ENCODE measurements around the gene FETUB. TPM values are rescaled to one million over a fixed set of nuclear protein-coding genes. Genes with fewer than 3 reads are reported as not detected.

Gene FETUB
- total RNA-seq, 1 donor from 2014 or later: not detected

DNA sequence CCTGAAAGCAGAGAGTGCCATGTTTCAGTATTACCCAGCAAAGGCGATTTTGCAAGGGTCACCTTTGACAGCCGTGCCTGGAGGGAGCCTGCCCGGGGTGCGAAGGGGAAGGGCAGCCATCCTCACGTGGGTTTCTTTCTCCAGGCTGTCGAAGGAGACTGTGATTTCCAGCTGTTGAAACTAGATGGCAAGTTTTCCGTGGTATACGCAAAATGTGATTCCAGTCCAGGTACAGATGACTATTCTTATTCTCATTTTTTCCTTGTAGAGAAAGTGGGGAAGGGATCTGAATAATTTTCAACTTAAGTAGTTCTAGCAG, 23.9 kb upstream of the FETUB start:
- H3K27me3 Mint-ChIP-seq (ENCODE audit: unreplicated experiment): peaks cover 2% of the 10 kb centered on the region
- no peak overlapping the region for H3K27ac Mint-ChIP-seq (ENCODE audit: unreplicated experiment)
- peaks cover 5% of the 10 kb centered on the region for H3K9me3 Mint-ChIP-seq (ENCODE audit: unreplicated experiment)
- no peak for DNase-seq
- TF ChIP-seq, protein P1, sequence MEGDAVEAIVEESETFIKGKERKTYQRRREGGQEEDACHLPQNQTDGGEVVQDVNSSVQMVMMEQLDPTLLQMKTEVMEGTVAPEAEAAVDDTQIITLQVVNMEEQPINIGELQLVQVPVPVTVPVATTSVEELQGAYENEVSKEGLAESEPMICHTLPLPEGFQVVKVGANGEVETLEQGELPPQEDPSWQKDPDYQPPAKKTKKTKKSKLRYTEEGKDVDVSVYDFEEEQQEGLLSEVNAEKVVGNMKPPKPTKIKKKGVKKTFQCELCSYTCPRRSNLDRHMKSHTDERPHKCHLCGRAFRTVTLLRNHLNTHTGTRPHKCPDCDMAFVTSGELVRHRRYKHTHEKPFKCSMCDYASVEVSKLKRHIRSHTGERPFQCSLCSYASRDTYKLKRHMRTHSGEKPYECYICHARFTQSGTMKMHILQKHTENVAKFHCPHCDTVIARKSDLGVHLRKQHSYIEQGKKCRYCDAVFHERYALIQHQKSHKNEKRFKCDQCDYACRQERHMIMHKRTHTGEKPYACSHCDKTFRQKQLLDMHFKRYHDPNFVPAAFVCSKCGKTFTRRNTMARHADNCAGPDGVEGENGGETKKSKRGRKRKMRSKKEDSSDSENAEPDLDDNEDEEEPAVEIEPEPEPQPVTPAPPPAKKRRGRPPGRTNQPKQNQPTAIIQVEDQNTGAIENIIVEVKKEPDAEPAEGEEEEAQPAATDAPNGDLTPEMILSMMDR (IDR thresholded peaks at IDR 0.05; ENCODE audit: partially characterized antibody, unreplicated experiment): no peak
- H3K4me3 Mint-ChIP-seq (ENCODE audit: unreplicated experiment): no peak overlapping the region
- peaks cover 1% of the 10 kb centered on the region for H3K4me1 Mint-ChIP-seq (ENCODE audit: low read depth, unreplicated experiment)
- no peaks in the 10 kb centered on the region for H3K36me3 Mint-ChIP-seq (ENCODE audit: unreplicated experiment)

DNA sequence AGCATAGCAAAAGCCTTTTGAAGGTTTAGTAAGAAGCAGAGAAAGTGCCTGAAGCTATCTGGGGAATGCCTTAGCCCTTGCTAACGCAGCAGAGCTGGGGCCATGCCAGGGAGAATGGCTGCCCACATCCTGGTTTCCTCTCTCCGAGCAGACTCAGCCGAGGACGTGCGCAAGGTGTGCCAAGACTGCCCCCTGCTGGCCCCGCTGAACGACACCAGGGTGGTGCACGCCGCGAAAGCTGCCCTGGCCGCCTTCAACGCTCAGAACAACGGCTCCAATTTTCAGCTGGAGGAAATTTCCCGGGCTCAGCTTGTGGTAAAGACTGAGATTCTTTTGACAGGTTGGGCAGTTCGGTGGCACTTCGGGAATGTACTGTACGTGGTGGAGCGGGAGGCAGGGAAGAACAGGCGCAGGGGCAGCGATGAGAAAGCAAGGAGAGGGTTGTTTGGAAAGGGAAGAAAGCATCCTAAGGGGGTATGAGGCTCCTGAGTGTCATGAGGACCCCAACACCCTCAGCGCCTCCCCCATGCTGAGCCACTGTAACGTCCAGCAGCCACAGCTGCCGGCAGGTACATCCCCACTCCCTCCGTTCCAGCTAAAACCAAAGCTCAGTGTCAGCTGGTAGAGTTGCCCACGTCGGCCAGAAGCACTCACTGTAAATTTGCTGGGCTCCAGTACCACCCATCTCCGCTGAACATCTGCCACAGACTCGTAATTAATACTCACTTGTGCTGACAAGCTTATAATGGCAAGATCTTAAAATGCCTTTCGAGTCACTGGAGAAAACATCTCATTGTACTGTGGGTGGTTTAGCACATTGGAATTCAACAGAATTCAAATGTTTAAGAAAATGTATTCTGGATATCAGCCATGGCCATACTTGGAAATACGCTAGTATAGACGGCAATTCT, 22.9 kb upstream of the FETUB start:
- Mint-ChIP-seq H3K9me3 (ENCODE audit: unreplicated experiment) (peaks cover 5% of the 10 kb centered on the region), H3K4me1 (ENCODE audit: low read depth, unreplicated experiment) (peaks cover 1% of the 10 kb centered on the region), H3K4me3 (ENCODE audit: unreplicated experiment) (peak overlapping the region; percentile 73), H3K27me3 (ENCODE audit: unreplicated experiment) (peaks cover 2% of the 10 kb centered on the region), H3K36me3 (ENCODE audit: unreplicated experiment) (no peaks in the 10 kb centered on the region), H3K27ac (ENCODE audit: unreplicated experiment) (peak overlapping the region; percentile 38)
- TF ChIP-seq, protein P1 (IDR thresholded peaks at IDR 0.05; ENCODE audit: partially characterized antibody, unreplicated experiment): peak; percentile 87
- DNase-seq: peak; percentile 86

DNA sequence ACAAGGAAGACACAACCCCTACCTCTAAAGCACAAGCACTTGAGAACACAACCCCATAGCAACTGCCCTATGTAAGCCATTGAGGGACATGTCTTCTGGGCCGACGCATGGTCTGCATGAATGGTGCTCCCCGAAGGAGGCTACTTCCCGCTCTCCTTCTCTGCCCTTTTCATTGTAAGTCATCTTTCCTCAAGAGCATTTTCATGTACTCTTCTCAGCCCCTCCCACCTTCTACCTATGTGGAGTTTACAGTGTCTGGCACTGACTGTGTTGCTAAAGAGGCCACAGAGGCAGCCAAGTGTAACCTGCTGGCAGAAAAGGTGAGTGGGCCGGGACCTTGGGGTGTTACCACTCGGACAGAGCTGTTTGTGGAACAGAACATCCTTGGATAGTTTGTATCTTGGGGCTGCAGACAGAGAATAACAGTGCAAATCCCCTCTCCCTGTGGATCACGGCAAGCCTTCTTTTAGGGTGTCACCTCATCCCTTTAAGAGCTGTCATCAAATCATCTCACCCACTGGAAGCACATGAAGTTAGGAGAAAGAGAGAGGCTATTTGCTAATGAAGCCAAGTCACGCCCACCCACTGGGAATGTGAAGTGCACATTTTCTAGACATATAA, 21.8 kb upstream of the FETUB start:
- H3K27me3 Mint-ChIP-seq (ENCODE audit: unreplicated experiment): peaks cover 2% of the 10 kb centered on the region

DNA sequence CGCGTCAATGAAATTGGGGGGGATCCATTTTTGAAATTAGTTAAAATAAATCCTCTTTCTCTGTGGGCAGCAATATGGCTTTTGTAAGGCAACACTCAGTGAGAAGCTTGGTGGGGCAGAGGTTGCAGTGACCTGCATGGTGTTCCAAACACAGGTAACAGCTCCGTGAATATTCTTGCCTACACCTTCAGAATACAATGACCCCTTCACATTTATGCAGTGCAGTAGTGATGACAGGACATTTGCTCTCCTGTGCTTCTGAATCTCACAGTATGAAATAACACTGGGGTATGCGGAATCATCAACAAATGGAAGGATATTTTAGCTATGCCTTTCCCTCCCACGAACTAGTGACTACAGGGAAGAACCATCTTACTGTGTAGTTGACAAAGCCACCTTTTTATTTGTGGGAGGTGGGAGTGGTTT, 20.4 kb upstream of the FETUB start:
- Mint-ChIP-seq H3K9me3 (ENCODE audit: unreplicated experiment) (peaks cover 5% of the 10 kb centered on the region), H3K4me3 (ENCODE audit: unreplicated experiment) (no peak overlapping the region), H3K4me1 (ENCODE audit: low read depth, unreplicated experiment) (peaks cover 1% of the 10 kb centered on the region), H3K27me3 (ENCODE audit: unreplicated experiment) (peaks cover 2% of the 10 kb centered on the region), H3K36me3 (ENCODE audit: unreplicated experiment) (no peaks in the 10 kb centered on the region), H3K27ac (ENCODE audit: unreplicated experiment) (no peak overlapping the region)
- DNase-seq: no peak
- TF ChIP-seq, protein P1 (IDR thresholded peaks at IDR 0.05; ENCODE audit: partially characterized antibody, unreplicated experiment): no peak

More for the DNA sequence above, 21.8 kb upstream of the FETUB start:
- Mint-ChIP-seq H3K36me3 (ENCODE audit: unreplicated experiment) (no peaks in the 10 kb centered on the region), H3K4me1 (ENCODE audit: low read depth, unreplicated experiment) (peaks cover 1% of the 10 kb centered on the region), H3K9me3 (ENCODE audit: unreplicated experiment) (peaks cover 5% of the 10 kb centered on the region), H3K4me3 (ENCODE audit: unreplicated experiment) (no peak overlapping the region), H3K27ac (ENCODE audit: unreplicated experiment) (no peak overlapping the region)
- TF ChIP-seq, protein P1 (IDR thresholded peaks at IDR 0.05; ENCODE audit: partially characterized antibody, unreplicated experiment): no peak
- no peak for DNase-seq
